ENCODE measurements around the gene GRIK2. TPM values are rescaled to one million over a fixed set of nuclear protein-coding genes. Genes with fewer than 3 reads are reported as not detected.

The GRIK2 gene
- total RNA-seq, 2 donors from 2014 or later, result 0.92 to 2.0 TPM

GRCh38 chr6:102038964-102039363, 645.5 kb downstream of the GRIK2 start:
- H3K9me3 ChIP-seq, result no peaks in the 10 kb centered on the region
- no peaks in the 10 kb centered on the region for H3K36me3 ChIP-seq
- H3K4me3 ChIP-seq, result no peak overlapping the region
- H3K27ac ChIP-seq, result no peak overlapping the region
- no peaks in the 10 kb centered on the region for H3K4me1 ChIP-seq (ENCODE audit: control insufficient read depth in 1 of 2, low read depth in 2 of 2)
- ATAC-seq (ENCODE audit: insufficient number of reproducible peaks, low FRiP score, low read depth), result no peak
- H3K27me3 ChIP-seq (replicated peaks; ENCODE audit: insufficient read depth), result no peaks in the 10 kb centered on the region
- DNase-seq (ENCODE audit: low spot score), result no peak
- no peak for TF ChIP-seq CTCF (IDR thresholded peaks at IDR 0.05)

- Histone ChIP-seq H3K4me3 (no peak overlapping the region), H3K9me3 (no peaks in the 10 kb centered on the region), H3K4me1 (ENCODE audit: control insufficient read depth in 1 of 2, low read depth in 2 of 2) (no peaks in the 10 kb centered on the region), H3K36me3 (no peaks in the 10 kb centered on the region), H3K27ac (no peak overlapping the region), H3K27me3 (replicated peaks; ENCODE audit: insufficient read depth) (no peaks in the 10 kb centered on the region)
- DNase-seq (ENCODE audit: low spot score), result no peak
- no peak for ATAC-seq (ENCODE audit: insufficient number of reproducible peaks, low FRiP score, low read depth)
- TF ChIP-seq CTCF (IDR thresholded peaks at IDR 0.05), result no peak
Observed at GRCh38 chr6:102039441-102039840, 645.9 kb downstream of the GRIK2 start.

- Histone ChIP-seq H3K36me3 (no peaks in the 10 kb centered on the region), H3K9me3 (no peaks in the 10 kb centered on the region), H3K4me1 (ENCODE audit: control insufficient read depth in 1 of 2, low read depth in 2 of 2) (no peaks in the 10 kb centered on the region), H3K27ac (no peak overlapping the region), H3K27me3 (replicated peaks; ENCODE audit: insufficient read depth) (no peaks in the 10 kb centered on the region), H3K4me3 (no peak overlapping the region)
- DNase-seq (ENCODE audit: low spot score) (no peak), ATAC-seq (ENCODE audit: insufficient number of reproducible peaks, low FRiP score, low read depth) (no peak)
- TF ChIP-seq CTCF (IDR thresholded peaks at IDR 0.05), result no peak
Observed at GRCh38 chr6:102051001-102051400, 657.5 kb downstream of the GRIK2 start.

- Histone ChIP-seq H3K36me3 (no peaks in the 10 kb centered on the region), H3K4me3 (no peak overlapping the region), H3K9me3 (no peaks in the 10 kb centered on the region), H3K4me1 (ENCODE audit: control insufficient read depth in 1 of 2, low read depth in 2 of 2) (no peaks in the 10 kb centered on the region), H3K27me3 (replicated peaks; ENCODE audit: insufficient read depth) (no peaks in the 10 kb centered on the region), H3K27ac (no peak overlapping the region)
- no peak for TF ChIP-seq CTCF (IDR thresholded peaks at IDR 0.05)
- DNase-seq (ENCODE audit: low spot score) (no peak), ATAC-seq (ENCODE audit: insufficient number of reproducible peaks, low FRiP score, low read depth) (no peak)
Observed at GRCh38 chr6:102051720-102052119, 658.2 kb downstream of the GRIK2 start.

- no peaks in the 10 kb centered on the region for H3K27me3 ChIP-seq (replicated peaks; ENCODE audit: insufficient read depth)
- H3K36me3 ChIP-seq, result no peaks in the 10 kb centered on the region
- TF ChIP-seq CTCF (IDR thresholded peaks at IDR 0.05), result no peak
- DNase-seq (ENCODE audit: low spot score) (no peak), ATAC-seq (ENCODE audit: insufficient number of reproducible peaks, low FRiP score, low read depth) (no peak)
- no peak overlapping the region for H3K27ac ChIP-seq
- H3K9me3 ChIP-seq, result no peaks in the 10 kb centered on the region
- H3K4me3 ChIP-seq, result no peak overlapping the region
- H3K4me1 ChIP-seq (ENCODE audit: control insufficient read depth in 1 of 2, low read depth in 2 of 2), result no peaks in the 10 kb centered on the region
Observed at GRCh38 chr6:102064142-102064541, 670.6 kb downstream of the GRIK2 start.
